ENCODE measurements around the gene SLC9A9.

The SLC9A9 gene

DNA sequence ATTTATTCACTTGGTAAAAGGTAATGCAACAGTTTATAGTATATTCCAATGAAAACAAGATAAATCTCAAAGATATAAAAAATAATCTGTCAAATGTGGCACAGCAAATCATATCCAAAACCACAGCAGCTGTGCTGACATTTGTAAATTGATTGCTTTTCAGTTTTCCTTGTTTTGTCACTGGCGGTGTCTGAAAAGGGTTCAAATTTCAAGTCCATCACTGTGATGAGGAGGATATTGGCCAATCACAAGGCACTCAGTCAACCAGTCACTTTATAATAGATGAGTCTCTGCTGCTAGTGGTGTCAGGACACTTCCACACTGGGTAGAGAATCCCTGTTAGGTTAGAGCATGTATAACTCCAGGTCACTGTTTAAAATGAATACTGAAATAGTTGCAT, 154.8 kb downstream of the SLC9A9 start:
- Histone ChIP-seq H3K27me3 (ENCODE audit: insufficient read depth, low read length, poor library complexity) (no peaks in the 10 kb centered on the region), H4K20me1 (ENCODE audit: insufficient read depth, low read length) (no peaks in the 10 kb centered on the region), H3K9me3 (ENCODE audit: insufficient read depth, low read length, severe bottlenecking) (no peaks in the 10 kb centered on the region), H3K4me2 (ENCODE audit: insufficient read depth, low read length) (no peak overlapping the region), H3K4me3 (ENCODE audit: low read depth in 1 of 2, low read length in 2 of 2) (no peak overlapping the region), H3K79me2 (ENCODE audit: insufficient read depth, low read length) (no peaks in the 10 kb centered on the region), H3K27ac (ENCODE audit: low read length) (no peak overlapping the region), H3K4me1 (ENCODE audit: insufficient read depth, low read length) (no peaks in the 10 kb centered on the region), H2AFZ (ENCODE audit: low read depth, low read length) (no peak overlapping the region), H3K9ac (ENCODE audit: low read depth, low read length) (no peak overlapping the region), H3K36me3 (ENCODE audit: insufficient read depth, low read length) (no peaks in the 10 kb centered on the region)
- TF ChIP-seq EZH2 (IDR thresholded peaks at IDR 0.05; ENCODE audit: borderline replicate concordance, low read depth, low read length, severe bottlenecking) (no peak), CTCF (IDR thresholded peaks at IDR 0.05; ENCODE audit: borderline replicate concordance, extremely low read depth, low read length, poor library complexity, severe bottlenecking) (no peak)
- DNase-seq (no peak), ATAC-seq (ENCODE audit: insufficient read depth, low read depth) (no peak)

- TF ChIP-seq CTCF (IDR thresholded peaks at IDR 0.05; ENCODE audit: borderline replicate concordance, extremely low read depth, low read length, poor library complexity, severe bottlenecking) (no peak), EZH2 (IDR thresholded peaks at IDR 0.05; ENCODE audit: borderline replicate concordance, low read depth, low read length, severe bottlenecking) (no peak)
- H2AFZ ChIP-seq (ENCODE audit: low read depth, low read length), result no peak overlapping the region
- no peaks in the 10 kb centered on the region for H3K9me3 ChIP-seq (ENCODE audit: insufficient read depth, low read length, severe bottlenecking)
- no peaks in the 10 kb centered on the region for H3K79me2 ChIP-seq (ENCODE audit: insufficient read depth, low read length)
- H3K36me3 ChIP-seq (ENCODE audit: insufficient read depth, low read length), result no peaks in the 10 kb centered on the region
- H3K27ac ChIP-seq (ENCODE audit: low read length), result no peak overlapping the region
- H3K4me3 ChIP-seq (ENCODE audit: low read depth in 1 of 2, low read length in 2 of 2), result no peak overlapping the region
- DNase-seq (no peak), ATAC-seq (ENCODE audit: insufficient read depth, low read depth) (no peak)
- no peaks in the 10 kb centered on the region for H4K20me1 ChIP-seq (ENCODE audit: insufficient read depth, low read length)
- H3K27me3 ChIP-seq (ENCODE audit: insufficient read depth, low read length, poor library complexity), result no peaks in the 10 kb centered on the region
- no peaks in the 10 kb centered on the region for H3K4me1 ChIP-seq (ENCODE audit: insufficient read depth, low read length)
- no peak overlapping the region for H3K9ac ChIP-seq (ENCODE audit: low read depth, low read length)
- no peak overlapping the region for H3K4me2 ChIP-seq (ENCODE audit: insufficient read depth, low read length)
These were observed 161.6 kb downstream of the SLC9A9 start for GRCh38 chr3:143686638-143687197.

DNA sequence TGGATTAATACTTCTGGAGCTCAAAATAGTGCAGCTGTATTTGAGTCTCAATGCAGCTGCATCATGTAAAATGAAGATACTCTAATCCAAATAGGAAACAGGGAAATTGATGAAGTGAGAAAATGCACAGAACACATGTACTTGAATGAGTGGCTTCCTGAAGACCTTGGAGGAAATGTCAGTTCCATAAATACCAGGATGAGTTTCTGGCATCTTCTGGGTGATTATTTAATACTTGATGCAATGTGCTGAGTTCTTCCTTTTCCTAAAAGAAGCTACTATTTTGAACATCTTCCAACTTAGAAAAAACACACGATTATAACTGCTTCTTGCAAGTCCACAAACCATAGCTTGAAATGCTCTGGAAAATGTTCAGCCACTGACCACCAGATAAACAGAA, 162.8 kb downstream of the SLC9A9 start:
- H3K9me3 ChIP-seq (ENCODE audit: insufficient read depth, low read length, severe bottlenecking), result no peaks in the 10 kb centered on the region
- ATAC-seq (ENCODE audit: insufficient read depth, low read depth) (no peak), DNase-seq (no peak)
- no peaks in the 10 kb centered on the region for H3K27me3 ChIP-seq (ENCODE audit: insufficient read depth, low read length, poor library complexity)
- H3K36me3 ChIP-seq (ENCODE audit: insufficient read depth, low read length), result no peaks in the 10 kb centered on the region
- H2AFZ ChIP-seq (ENCODE audit: low read depth, low read length), result no peak overlapping the region
- no peaks in the 10 kb centered on the region for H3K79me2 ChIP-seq (ENCODE audit: insufficient read depth, low read length)
- H4K20me1 ChIP-seq (ENCODE audit: insufficient read depth, low read length), result no peaks in the 10 kb centered on the region
- H3K27ac ChIP-seq (ENCODE audit: low read length), result no peak overlapping the region
- TF ChIP-seq EZH2 (IDR thresholded peaks at IDR 0.05; ENCODE audit: borderline replicate concordance, low read depth, low read length, severe bottlenecking), result no peak
- H3K9ac ChIP-seq (ENCODE audit: low read depth, low read length), result no peak overlapping the region
- H3K4me3 ChIP-seq (ENCODE audit: low read depth in 1 of 2, low read length in 2 of 2), result no peak overlapping the region
- no peaks in the 10 kb centered on the region for H3K4me1 ChIP-seq (ENCODE audit: insufficient read depth, low read length)
- no peak overlapping the region for H3K4me2 ChIP-seq (ENCODE audit: insufficient read depth, low read length)

DNA sequence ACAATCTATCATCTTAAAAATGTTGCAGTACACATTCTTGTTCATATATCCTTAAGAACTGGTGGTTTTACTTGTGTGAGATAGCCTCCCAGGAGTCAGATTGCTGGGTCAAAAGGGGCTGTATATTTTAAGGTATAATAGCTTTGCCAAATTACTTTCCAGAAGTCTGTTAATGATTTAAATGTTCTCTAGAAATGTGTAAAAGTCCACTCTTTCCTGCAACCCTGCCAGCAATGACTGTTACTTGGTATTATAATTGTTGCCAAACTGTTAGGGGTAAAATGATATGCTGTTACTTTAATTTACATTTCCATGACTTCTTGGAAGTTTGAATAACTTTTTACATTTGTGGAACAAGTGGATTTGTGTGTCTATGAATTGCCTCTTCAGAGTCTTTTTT, 170.8 kb downstream of the SLC9A9 start:
- no peak for ATAC-seq (ENCODE audit: insufficient read depth, low read depth)
- H3K36me3 ChIP-seq (ENCODE audit: insufficient read depth, low read length), result no peaks in the 10 kb centered on the region
- no peaks in the 10 kb centered on the region for H3K79me2 ChIP-seq (ENCODE audit: insufficient read depth, low read length)
- no peak overlapping the region for H3K4me2 ChIP-seq (ENCODE audit: insufficient read depth, low read length)
- H3K27me3 ChIP-seq (ENCODE audit: insufficient read depth, low read length, poor library complexity), result no peaks in the 10 kb centered on the region
- no peak for DNase-seq
- TF ChIP-seq EZH2 (IDR thresholded peaks at IDR 0.05; ENCODE audit: borderline replicate concordance, low read depth, low read length, severe bottlenecking) (no peak), CTCF (IDR thresholded peaks at IDR 0.05; ENCODE audit: borderline replicate concordance, extremely low read depth, low read length, poor library complexity, severe bottlenecking) (no peak)
- no peak overlapping the region for H3K4me3 ChIP-seq (ENCODE audit: low read depth in 1 of 2, low read length in 2 of 2)
- no peak overlapping the region for H2AFZ ChIP-seq (ENCODE audit: low read depth, low read length)
- no peak overlapping the region for H3K27ac ChIP-seq (ENCODE audit: low read length)
- no peaks in the 10 kb centered on the region for H3K9me3 ChIP-seq (ENCODE audit: insufficient read depth, low read length, severe bottlenecking)
- H3K9ac ChIP-seq (ENCODE audit: low read depth, low read length), result no peak overlapping the region
- no peaks in the 10 kb centered on the region for H4K20me1 ChIP-seq (ENCODE audit: insufficient read depth, low read length)
- H3K4me1 ChIP-seq (ENCODE audit: insufficient read depth, low read length), result peaks cover 12% of the 10 kb centered on the region

All from DND-41 (cell line).